HG02798 (cell line): Measurements from ENCODE around the gene KCNA5.

ENCODE experiments used
- ATAC-seq: cut with Tn5 transposase; IDR thresholded peaks from one replicate; pipeline ENCODE4 v1.9.1; 2021; ENCODE audit warnings: mild to moderate bottlenecking; ENCODE audit not compliant: unreplicated experiment, poor library complexity

Gene KCNA5

GRCh38 chr12:5043589-5044419 lies at the start of gene KCNA5:
Gene KCNA5, plus strand, starts transcription at chr12:5043879. Its CDS starts 269 bp downstream, at chr12:5044148.
- no peak for ATAC-seq

GRCh38 chr12:4994622-4995021 lies 49.1 kb upstream of the KCNA5 start:
- no peak for ATAC-seq

- no peak for ATAC-seq
Observed at GRCh38 chr12:4996714-4997113, 47.0 kb upstream of the KCNA5 start.

- no peak for ATAC-seq
Observed at GRCh38 chr12:4997939-4998338, 45.7 kb upstream of the KCNA5 start.

- no peak for ATAC-seq
Observed at GRCh38 chr12:5000204-5000603, 43.5 kb upstream of the KCNA5 start.

- ATAC-seq: no peak
Observed at GRCh38 chr12:5000658-5001385, 42.9 kb upstream of the KCNA5 start.

GRCh38 chr12:5003025-5003666 lies 40.5 kb upstream of the KCNA5 start:
- peak; percentile 61 for ATAC-seq

- ATAC-seq: no peak
Observed at GRCh38 chr12:5008661-5009060, 35.0 kb upstream of the KCNA5 start.

- no peak for ATAC-seq
Observed at GRCh38 chr12:5010151-5010550, 33.5 kb upstream of the KCNA5 start.

GRCh38 chr12:5012337-5012736 lies 31.3 kb upstream of the KCNA5 start:
- no peak for ATAC-seq

GRCh38 chr12:5013266-5013730 lies 30.4 kb upstream of the KCNA5 start:
- ATAC-seq: no peak

GRCh38 chr12:5014269-5014668 lies 29.4 kb upstream of the KCNA5 start:
- no peak for ATAC-seq

- ATAC-seq: no peak
Observed at GRCh38 chr12:5015711-5016492, 27.8 kb upstream of the KCNA5 start.

GRCh38 chr12:5016526-5016925 lies 27.2 kb upstream of the KCNA5 start:
- ATAC-seq: no peak

GRCh38 chr12:5017638-5018348 lies 25.9 kb upstream of the KCNA5 start:
- no peak for ATAC-seq

GRCh38 chr12:5018677-5019076 lies 25.0 kb upstream of the KCNA5 start:
- no peak for ATAC-seq

GRCh38 chr12:5022025-5022424 lies 21.7 kb upstream of the KCNA5 start:
- ATAC-seq: no peak

- ATAC-seq: peak; percentile 63
Observed at GRCh38 chr12:5022465-5023061, 21.1 kb upstream of the KCNA5 start.

- no peak for ATAC-seq
Observed at GRCh38 chr12:5023842-5024241, 19.8 kb upstream of the KCNA5 start.
